SK-N-SH treated with all-trans-retinoic acid at 6 μM for 48 hours (cell line): ENCODE measurements around the gene ACSM3.

Experiments used
- ATAC-seq: fragments of 200-7000 bp; cut with Tn5 transposase; 3 replicates; pipeline ENCODE4 v1.9.1; 2020; ENCODE audit warnings: mild to moderate bottlenecking, moderate library complexity
- ARNTL ChIP-seq: fragments of 450-650 bp; formaldehyde crosslinking; IDR thresholded peaks from 2 replicates; pipeline ENCODE4 v1.5.0; 2020; ENCODE audit warnings: low read depth, mild to moderate bottlenecking, moderate library complexity, borderline replicate concordance
- BACH2 ChIP-seq: fragments of 250-450 bp; sonication (Bioruptor Pico); IDR thresholded peaks from 2 replicates; pipeline ENCODE4 v1.9.0; 2021; ENCODE audit warnings: mild to moderate bottlenecking, borderline replicate concordance
- CREB5 ChIP-seq: fragments of 250-450 bp; sonication (Bioruptor Pico); IDR thresholded peaks from 2 replicates; pipeline ENCODE4 v1.5.1; 2020; ENCODE audit warnings: low read depth, mild to moderate bottlenecking, moderate library complexity
- CSDC2 ChIP-seq: fragments of 250-450 bp; sonication (Bioruptor Pico); IDR thresholded peaks from 2 replicates; pipeline ENCODE4 v1.5.0; 2020; ENCODE audit warnings: mild to moderate bottlenecking, moderate library complexity
- CSRNP3 ChIP-seq: fragments of 250-450 bp; sonication (Bioruptor Pico); IDR thresholded peaks from 2 replicates; pipeline ENCODE4 v1.5.1; 2021; ENCODE audit warnings: mild to moderate bottlenecking, moderate library complexity
- ESRRG ChIP-seq: fragments of 250-450 bp; sonication (Bioruptor Pico); IDR thresholded peaks from 2 replicates; pipeline ENCODE4 v1.6.1; 2021; ENCODE audit warnings: mild to moderate bottlenecking
- GLIS3 ChIP-seq: fragments of 250-450 bp; sonication (Bioruptor Pico); IDR thresholded peaks from 2 replicates; pipeline ENCODE4 v1.5.0; 2020; ENCODE audit warnings: mild to moderate bottlenecking, moderate library complexity
- ISL1 ChIP-seq: fragments of 250-450 bp; sonication (Bioruptor Pico); IDR thresholded peaks from 2 replicates; pipeline ENCODE4 v2.1.2; 2022; ENCODE audit warnings: mild to moderate bottlenecking, moderate library complexity
- OSR1 ChIP-seq: fragments of 250-450 bp; sonication (Bioruptor Pico); IDR thresholded peaks from 2 replicates; pipeline ENCODE4 v1.8.0; 2022; ENCODE audit warnings: moderate library complexity, mild to moderate bottlenecking, inconsistent platforms
- PATZ1 ChIP-seq: fragments of 250-450 bp; sonication (Bioruptor Pico); IDR thresholded peaks from 2 replicates; pipeline ENCODE4 v1.8.0; 2020; ENCODE audit warnings: mild to moderate bottlenecking, moderate library complexity, borderline replicate concordance
- POU6F1 ChIP-seq: fragments of 250-450 bp; sonication (Bioruptor Pico); IDR thresholded peaks from 2 replicates; pipeline ENCODE4 v1.8.0; 2021; ENCODE audit warnings: low read depth, mild to moderate bottlenecking, moderate library complexity, borderline replicate concordance
- PPARA ChIP-seq: fragments of 250-450 bp; sonication (Bioruptor Pico); IDR thresholded peaks from 2 replicates; pipeline ENCODE4 v1.5.0; 2020; ENCODE audit warnings: mild to moderate bottlenecking, borderline replicate concordance
- RARB ChIP-seq: fragments of 250-450 bp; sonication (Bioruptor Pico); IDR thresholded peaks from 2 replicates; pipeline ENCODE4 v1.8.0; 2021; ENCODE audit warnings: mild to moderate bottlenecking, moderate library complexity
- TCF4 ChIP-seq: fragments of 250-450 bp; sonication (Bioruptor Pico); IDR thresholded peaks from 2 replicates; pipeline ENCODE4 v1.8.0; 2021; ENCODE audit warnings: mild to moderate bottlenecking, moderate library complexity, borderline replicate concordance
- TSHZ2 ChIP-seq: fragments of 250-450 bp; sonication (Bioruptor Pico); IDR thresholded peaks from 2 replicates; pipeline ENCODE4 v1.5.0; 2020; ENCODE audit warnings: mild to moderate bottlenecking, moderate library complexity
- ZC3H10 ChIP-seq: fragments of 250-450 bp; sonication (Bioruptor Pico); IDR thresholded peaks from 2 replicates; pipeline ENCODE4 v1.5.1; 2021; ENCODE audit warnings: mild to moderate bottlenecking, moderate library complexity
- ZFP3 ChIP-seq: fragments of 250-450 bp; sonication (Bioruptor Pico); IDR thresholded peaks from 2 replicates; pipeline ENCODE4 v1.5.0; 2020; ENCODE audit warnings: mild to moderate bottlenecking, moderate library complexity
- ZFP30 ChIP-seq: fragments of 450-650 bp; formaldehyde crosslinking; IDR thresholded peaks from 2 replicates; pipeline ENCODE4 v1.5.0; 2022; ENCODE audit warnings: mild to moderate bottlenecking, moderate library complexity
- ZNF565 ChIP-seq: fragments of 450-650 bp; formaldehyde crosslinking; conservative IDR thresholded peaks from 2 replicates; pipeline ENCODE4 v1.5.0; 2020; ENCODE audit warnings: low read depth, mild to moderate bottlenecking, moderate library complexity
- ZNF70 ChIP-seq: fragments of 450-650 bp; formaldehyde crosslinking; IDR thresholded peaks from 2 replicates; pipeline ENCODE4 v1.5.0; 2020; ENCODE audit warnings: mild to moderate bottlenecking, moderate library complexity
- ZNF8 ChIP-seq: fragments of 450-650 bp; formaldehyde crosslinking; IDR thresholded peaks from 2 replicates; pipeline ENCODE4 v1.5.0; 2020; ENCODE audit warnings: mild to moderate bottlenecking, moderate library complexity

The ACSM3 gene

GRCh38 chr16:20821682-20822081, 57.9 kb downstream of the ACSM3 start:
- ATAC-seq, result no peak
- no peak for TF ChIP-seq PPARA (CRISPR knock-in tag)
- no peak for TF ChIP-seq ISL1 (CRISPR knock-in tag)
- no peak for TF ChIP-seq CSDC2
- no peak for TF ChIP-seq TCF4 (CRISPR knock-in tag)
- TF ChIP-seq ZNF565 (CRISPR knock-in tag), result no peak
- TF ChIP-seq CREB5 (CRISPR knock-in tag), result no peak
- no peak for TF ChIP-seq ESRRG (CRISPR knock-in tag)
- no peak for TF ChIP-seq ARNTL
- TF ChIP-seq GLIS3 (CRISPR knock-in tag), result no peak
- TF ChIP-seq OSR1 (CRISPR knock-in tag), result no peak
- no peak for TF ChIP-seq POU6F1 (CRISPR knock-in tag)
- no peak for TF ChIP-seq BACH2 (CRISPR knock-in tag)
- TF ChIP-seq ZFP3 (CRISPR knock-in tag), result no peak
- no peak for TF ChIP-seq TSHZ2 (CRISPR knock-in tag)
- TF ChIP-seq CSRNP3 (CRISPR knock-in tag), result no peak
- no peak for TF ChIP-seq ZFP30
- TF ChIP-seq, all 23 proteins: peak for 0

- TF ChIP-seq PATZ1 (CRISPR knock-in tag) (no peak), CSRNP3 (CRISPR knock-in tag) (no peak), PPARA (CRISPR knock-in tag) (no peak), ISL1 (CRISPR knock-in tag) (no peak), ARNTL (no peak), CREB5 (CRISPR knock-in tag) (no peak), ZFP30 (no peak), OSR1 (CRISPR knock-in tag) (no peak), RARB (CRISPR knock-in tag) (no peak), POU6F1 (CRISPR knock-in tag) (no peak), BACH2 (CRISPR knock-in tag) (no peak), ZNF70 (CRISPR knock-in tag) (no peak), ZC3H10 (CRISPR knock-in tag) (no peak), ZNF565 (CRISPR knock-in tag) (no peak), ZNF8 (no peak), CSDC2 (no peak)
- ATAC-seq, result no peak
These were observed 58.9 kb downstream of the ACSM3 start for GRCh38 chr16:20822521-20823325.
